Keratinocyte (primary cell): ENCODE data around the gene SNTG2. TPM values are rescaled to one million over a fixed set of nuclear protein-coding genes. Genes with fewer than 3 reads are reported as not detected.

ENCODE experiments used
- DNase-seq: peaks from one replicate; pipeline ENCODE4 v3.0.0-alpha.2; 2011; ENCODE audit warnings: low read depth, missing footprints, low spot score
- FAIRE-seq: peaks from 2 replicates; lab custom pipeline; 2011; peaks lifted over from hg19 to GRCh38; lab: Jason Lieb, UNC
- H2AFZ ChIP-seq: 2 replicates; pipeline ENCODE4 v1.6.0; 2012; ENCODE audit warnings: low read length, control low read depth, inconsistent platforms; ENCODE audit not compliant: control insufficient read depth
- H3K27ac ChIP-seq: 2 replicates; pipeline ENCODE4 v1.5.1; 2011; ENCODE audit warnings: low read length; ENCODE audit not compliant: control insufficient read depth, insufficient read depth
- H3K27me3 ChIP-seq: 3 replicates; pipeline ENCODE4 v1.6.0; 2011; ENCODE audit warnings: low read length; ENCODE audit not compliant: control insufficient read depth, insufficient read depth; ENCODE audit errors: extremely low read depth
- H3K36me3 ChIP-seq, 2 experiments: 2 replicates in 1 of 2; 3 replicates in 1 of 2; pipeline ENCODE4 v1.5.1; 2011; ENCODE audit warnings: low read length in 2 of 2, mild to moderate bottlenecking in 1 of 2; ENCODE audit not compliant: control insufficient read depth in 2 of 2, insufficient read depth in 2 of 2; ENCODE audit errors: extremely low read depth in 1 of 2
- H3K4me1 ChIP-seq: 3 replicates; pipeline ENCODE4 v1.5.1; 2011; ENCODE audit warnings: low read length; ENCODE audit not compliant: control insufficient read depth, insufficient read depth; ENCODE audit errors: extremely low read depth
- H3K4me2 ChIP-seq: 3 replicates; pipeline ENCODE4 v1.6.0; 2011; ENCODE audit warnings: low read depth, low read length; ENCODE audit not compliant: control insufficient read depth, insufficient read depth; ENCODE audit errors: extremely low read depth
- H3K4me3 ChIP-seq, 3 experiments: fragments of 200-600 bp in 1 of 3; sonication (generic) in 1 of 3; 2 replicates in 2 of 3; 3 replicates in 1 of 3; pipeline ENCODE4 v1.5.1; 2011 to 2016; ENCODE audit warnings: low read length in 3 of 3, mild to moderate bottlenecking in 3 of 3, control low read depth in 2 of 3, inconsistent platforms in 1 of 3, low read depth in 1 of 3, mixed read lengths in 1 of 3, mixed run types in 1 of 3, moderate library complexity in 1 of 3; ENCODE audit not compliant: control insufficient read depth in 2 of 3, insufficient read depth in 2 of 3; ENCODE audit errors: extremely low read depth in 1 of 3
- H3K79me2 ChIP-seq: 2 replicates; pipeline ENCODE4 v1.6.0; 2012; ENCODE audit warnings: low read length; ENCODE audit not compliant: control insufficient read depth, insufficient read depth
- H3K9ac ChIP-seq: 3 replicates; pipeline ENCODE4 v1.6.0; 2011; ENCODE audit warnings: low read length; ENCODE audit not compliant: control insufficient read depth, insufficient read depth; ENCODE audit errors: extremely low read depth
- H3K9me1 ChIP-seq: 3 replicates; pipeline ENCODE4 v1.6.0; 2011; ENCODE audit warnings: low read length; ENCODE audit not compliant: control insufficient read depth, insufficient read depth; ENCODE audit errors: extremely low read depth
- H3K9me3 ChIP-seq: 2 replicates; pipeline ENCODE4 v1.5.1; 2012; ENCODE audit warnings: low read depth, low read length; ENCODE audit not compliant: control insufficient read depth
- H4K20me1 ChIP-seq: 3 replicates; pipeline ENCODE4 v1.6.0; 2011; ENCODE audit warnings: low read length; ENCODE audit not compliant: control insufficient read depth, insufficient read depth; ENCODE audit errors: extremely low read depth
- CTCF ChIP-seq, 3 experiments: IDR thresholded peaks in 1 of 3; conservative IDR thresholded peaks in 1 of 3; optimal IDR thresholded peaks in 1 of 3; 2 replicates in 2 of 3; 3 replicates in 1 of 3; pipeline versions ENCODE3 to v1.5.1; 2011; ENCODE audit warnings: low read length in 3 of 3, mild to moderate bottlenecking in 3 of 3, moderate library complexity in 2 of 3, control low read depth in 1 of 3, inconsistent platforms in 1 of 3; ENCODE audit not compliant: insufficient read depth in 2 of 3; ENCODE audit errors: extremely low read depth in 1 of 3
- EZH2 ChIP-seq: IDR thresholded peaks from one replicate; pipeline ENCODE4 v1.6.1; 2012; ENCODE audit warnings: inconsistent platforms, mild to moderate bottlenecking, low read length, moderate library complexity
- dilution Hi-C: fragments of 300-500 bp; cut with MboI; formaldehyde crosslinking; loops from one replicate; pipeline ENCODE4 v1.7.0; 2020; ENCODE audit warnings: low sequenced_read_pairs; ENCODE audit not compliant: extremely low pct_ligation_motif_present
- polyA plus RNA-seq, 5 experiments: library from polyadenylated mRNA; depleted of rRNA in 3 of 5; stranded (reverse) in 3 of 5; stranded (forward) in 1 of 5; unstranded in 1 of 5; fragments of >200 nt; gene quantifications; 1 replicate in 1 of 5; 2 replicates in 3 of 5; 3 replicates in 1 of 5; pipeline versions ENCODE4 v1.2.1 to v1.2.3, GENCODE V29; 2011 to 2012; ENCODE audit warnings: missing spikeins in 2 of 5, low read depth in 1 of 5, low replicate concordance in 1 of 5

Gene SNTG2
- polyA plus RNA-seq, 1 donor (not counting 4 experiments of a cell fraction or from before 2014, with no cell fraction given) = not detected

- H2AFZ ChIP-seq = no peak overlapping the region
- no peak overlapping the region for H3K4me3 ChIP-seq
These were observed 362.7 kb downstream of the SNTG2 start for GRCh38 chr2:1313240-1313924.

GRCh38 chr2:1314254-1314653 lies 363.6 kb downstream of the SNTG2 start:
- Histone ChIP-seq H4K20me1 (no peaks in the 10 kb centered on the region), H3K4me2 (no peak overlapping the region), H3K4me1 (no peaks in the 10 kb centered on the region), H3K9ac (no peak overlapping the region), H3K36me3 (no peaks in the 10 kb centered on the region), H3K27me3 (no peaks in the 10 kb centered on the region), H3K79me2 (no peaks in the 10 kb centered on the region), H3K4me3 (no peak overlapping the region), H3K9me3 (no peaks in the 10 kb centered on the region), H3K9me1 (no peaks in the 10 kb centered on the region), H3K27ac (no peak overlapping the region), H2AFZ (no peak overlapping the region)
- dilution Hi-C loops = no loop called here
- FAIRE-seq (no peak), DNase-seq (no peak)
- no peak for TF ChIP-seq CTCF (optimal IDR thresholded peaks at IDR 0.05 in 1 of 3, IDR thresholded peaks at IDR 0.05 in 1 of 3, conservative IDR thresholded peaks at IDR 0.05 in 1 of 3; ENCODE audit: extremely low read depth in 1 of 3, insufficient read depth in 2 of 3, low read length in 3 of 3)
- no peak for TF ChIP-seq EZH2

More at GRCh38 chr2:1313240-1313924, 362.7 kb downstream of the SNTG2 start:
- Histone ChIP-seq H3K9ac (no peak overlapping the region), H3K79me2 (no peaks in the 10 kb centered on the region), H3K36me3 (no peaks in the 10 kb centered on the region), H3K27ac (no peak overlapping the region), H3K9me1 (no peaks in the 10 kb centered on the region), H3K9me3 (no peaks in the 10 kb centered on the region), H4K20me1 (no peaks in the 10 kb centered on the region), H3K4me1 (no peaks in the 10 kb centered on the region), H3K27me3 (no peaks in the 10 kb centered on the region), H3K4me2 (no peak overlapping the region)
- TF ChIP-seq CTCF (optimal IDR thresholded peaks at IDR 0.05 in 1 of 3, IDR thresholded peaks at IDR 0.05 in 1 of 3, conservative IDR thresholded peaks at IDR 0.05 in 1 of 3; ENCODE audit: extremely low read depth in 1 of 3, insufficient read depth in 2 of 3, low read length in 3 of 3) = no peak
- no peak for TF ChIP-seq EZH2
- FAIRE-seq (no peak), DNase-seq (no peak)
- dilution Hi-C loops = no loop called here
